Amniotic stem cell (primary cell): Measurements from ENCODE around the gene MMP17.
"Not testable (repeated sequence)": the region's sequence is repeated elsewhere in the genome, so short reads cannot be mapped to it uniquely, and the experiment has no call there.

Experiments used
- DNase-seq: peaks from one replicate; lab custom pipeline; 2025; lab: John Stamatoyannopoulos, UW

The MMP17 gene

GRCh38 chr12:131800594-131801135, 27.5 kb upstream of the MMP17 start:
- DNase-seq: no peak

GRCh38 chr12:131801254-131801866, 26.8 kb upstream of the MMP17 start:
- DNase-seq: no peak

GRCh38 chr12:131803961-131804521, 24.2 kb upstream of the MMP17 start:
- DNase-seq: no peak

GRCh38 chr12:131805421-131805820, 22.8 kb upstream of the MMP17 start:
- no peak for DNase-seq

DNA sequence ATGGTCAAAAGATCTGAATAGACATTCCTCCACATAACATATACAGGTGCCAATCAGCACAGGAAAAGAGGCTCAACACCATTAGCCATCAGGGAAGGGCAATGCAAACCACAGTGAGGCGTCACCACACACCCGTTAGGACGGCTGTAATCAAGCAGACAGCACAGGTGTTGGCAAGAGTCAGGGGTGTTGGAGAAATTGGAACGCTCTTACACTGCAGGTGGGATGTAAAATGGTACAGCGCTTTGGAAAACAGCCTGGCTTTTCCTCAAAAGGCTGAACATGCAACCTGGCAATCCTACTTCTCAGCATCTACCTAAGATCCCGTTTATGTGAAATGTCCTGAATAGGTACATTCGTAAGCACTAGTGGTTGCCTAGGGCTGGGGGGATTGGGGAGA, 21.5 kb upstream of the MMP17 start:
- DNase-seq: no peak

DNA sequence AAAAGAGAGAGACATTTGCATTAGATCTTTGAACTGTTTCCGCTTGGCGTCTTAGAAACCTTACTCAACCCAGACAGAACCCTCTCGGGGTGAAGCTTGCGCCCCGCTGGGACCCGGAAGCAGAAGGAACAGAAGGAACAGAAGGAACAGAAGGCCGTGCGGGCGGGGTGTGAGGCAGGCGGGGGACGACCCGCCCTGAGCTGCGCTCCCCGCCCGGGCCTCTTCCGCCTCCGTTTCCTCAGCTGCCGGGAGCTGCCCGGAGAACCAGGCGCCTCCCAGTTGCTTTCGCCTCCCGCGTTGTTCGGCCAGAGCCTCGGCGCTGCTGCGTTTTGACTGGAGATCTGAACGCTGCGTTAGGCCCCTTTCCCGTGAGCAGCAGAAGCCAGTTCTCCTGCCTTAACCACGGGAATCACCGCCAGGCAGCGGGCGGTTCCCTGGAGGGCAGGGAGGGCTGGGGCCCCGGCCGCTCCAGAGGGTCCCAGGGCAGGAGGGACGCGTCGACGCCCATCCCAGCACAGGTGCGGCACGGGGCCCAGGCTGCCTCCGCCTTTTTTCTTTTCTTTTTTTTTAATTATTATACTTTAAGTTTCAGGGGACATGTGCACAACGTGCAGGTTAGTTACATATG, 19.3 kb upstream of the MMP17 start:
- DNase-seq: no peak

GRCh38 chr12:131809476-131810254, 18.5 kb upstream of the MMP17 start:
- not testable (repeated sequence) for DNase-seq

DNA sequence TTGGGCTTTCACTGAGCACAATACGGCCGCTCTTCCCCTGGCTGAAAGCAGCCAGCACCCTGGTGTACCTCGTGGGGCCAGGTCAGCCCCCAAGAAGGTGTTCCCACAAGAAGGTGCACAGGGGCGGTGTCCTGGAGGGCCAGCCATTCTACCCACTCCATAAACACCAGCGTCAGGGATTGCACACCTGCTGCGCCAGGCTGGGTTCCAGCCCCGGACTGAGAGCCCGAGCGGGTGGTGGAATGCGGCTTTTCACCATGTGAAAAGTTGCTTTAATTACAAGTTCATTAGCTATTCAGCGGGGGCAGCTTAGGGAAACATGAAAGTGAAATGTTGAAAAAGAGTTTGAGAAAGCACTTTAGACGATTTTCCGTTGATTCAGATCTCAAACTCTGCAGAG, 17.5 kb upstream of the MMP17 start:
- DNase-seq: no peak

DNA sequence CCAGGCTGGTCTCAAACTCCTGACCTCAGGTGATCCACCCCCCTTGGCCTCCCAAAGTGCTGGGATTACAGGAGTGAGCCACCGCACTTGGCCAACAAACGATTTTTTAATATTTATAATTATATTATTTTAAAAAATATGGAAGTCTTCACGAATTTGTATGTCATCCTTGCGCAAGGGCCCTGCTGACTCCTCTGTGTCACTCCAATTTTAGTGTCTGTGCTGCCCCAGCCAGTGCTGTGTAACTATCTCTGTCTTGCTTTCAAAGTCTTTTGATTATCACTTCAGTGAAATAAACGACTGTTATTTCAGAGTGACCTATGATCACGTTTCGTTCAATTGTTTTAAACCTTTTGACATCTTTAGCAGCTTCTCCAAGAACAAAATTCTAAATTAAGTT, 13.1 kb upstream of the MMP17 start:
- DNase-seq: no peak

DNA sequence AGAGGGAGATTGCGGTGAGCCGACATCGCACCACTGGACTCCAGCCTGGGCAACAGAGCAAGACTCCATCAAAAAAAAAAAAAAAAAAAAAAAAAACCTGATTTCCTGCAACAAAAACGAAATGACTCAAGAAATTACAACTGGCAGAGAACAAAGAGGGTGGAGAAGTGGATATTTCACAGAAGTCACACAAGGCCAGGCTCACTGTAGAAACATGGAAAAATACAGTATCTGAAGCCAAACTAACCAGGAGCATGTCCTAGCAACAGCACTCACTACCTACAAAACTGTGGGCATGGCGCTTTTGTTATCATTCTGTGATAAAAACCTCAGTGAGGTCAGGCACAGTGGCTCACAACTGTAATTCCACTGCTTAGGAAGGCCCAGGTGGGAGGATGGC, 11.7 kb upstream of the MMP17 start:
- DNase-seq: no peak

GRCh38 chr12:131817241-131817640, 11.0 kb upstream of the MMP17 start:
- no peak for DNase-seq

GRCh38 chr12:131818821-131819585, 9.2 kb upstream of the MMP17 start:
- no peak for DNase-seq

DNA sequence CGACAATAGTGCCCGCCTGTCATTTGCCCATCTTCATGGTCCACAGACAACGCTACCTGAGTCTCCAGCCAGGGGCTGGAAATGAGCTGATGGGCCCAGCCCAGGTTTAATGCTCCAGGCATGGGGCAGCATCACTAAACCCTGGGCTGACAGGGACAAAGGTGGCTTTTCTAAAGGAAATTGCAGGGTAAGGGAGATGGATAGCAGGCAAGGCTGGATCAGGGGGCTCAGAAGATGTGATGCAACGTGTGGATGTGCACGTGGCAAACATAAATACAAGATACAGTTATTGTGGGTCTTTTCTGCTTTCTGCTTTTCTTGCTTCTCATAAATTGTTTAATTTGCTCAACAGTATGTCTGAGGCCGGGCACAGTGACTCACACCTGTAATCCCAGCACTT, 3.7 kb upstream of the MMP17 start:
- no peak for DNase-seq

DNA sequence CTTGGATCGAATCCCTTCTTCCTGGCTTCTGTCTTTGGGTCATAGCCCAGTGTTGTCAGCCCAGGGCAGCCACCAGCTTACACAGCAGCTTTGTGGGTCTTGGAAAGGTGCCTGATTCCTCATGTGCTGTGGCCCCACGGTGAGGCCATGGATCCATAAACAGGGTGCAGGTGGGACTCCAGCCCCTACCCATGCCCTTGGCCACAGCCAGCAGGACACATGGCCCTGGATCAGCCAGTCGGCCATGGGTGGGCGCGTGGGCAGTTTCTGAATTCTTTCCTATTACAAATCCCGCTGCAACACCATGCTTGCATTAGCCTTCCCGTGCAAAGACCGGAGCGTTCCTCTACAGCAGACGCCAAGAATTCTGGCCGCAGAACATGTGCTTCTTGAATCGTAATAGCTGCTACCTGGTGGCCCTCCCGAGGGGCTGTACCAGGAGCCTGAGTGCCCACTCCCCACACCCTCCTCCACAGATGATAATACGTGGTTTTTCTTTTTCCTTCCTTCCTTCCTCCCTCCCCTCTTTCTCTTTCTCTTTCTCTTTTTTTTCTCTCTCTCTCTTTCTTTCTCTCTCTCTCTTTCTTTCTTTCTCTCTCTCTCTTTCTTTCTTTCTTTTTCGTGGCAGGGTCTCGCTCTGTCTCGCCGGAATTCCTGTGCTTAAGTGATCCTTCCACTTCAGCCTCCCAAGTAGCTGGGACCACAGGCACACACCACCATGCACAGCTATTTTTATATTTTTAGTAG, 2.9 kb upstream of the MMP17 start:
- DNase-seq: no peak

DNA sequence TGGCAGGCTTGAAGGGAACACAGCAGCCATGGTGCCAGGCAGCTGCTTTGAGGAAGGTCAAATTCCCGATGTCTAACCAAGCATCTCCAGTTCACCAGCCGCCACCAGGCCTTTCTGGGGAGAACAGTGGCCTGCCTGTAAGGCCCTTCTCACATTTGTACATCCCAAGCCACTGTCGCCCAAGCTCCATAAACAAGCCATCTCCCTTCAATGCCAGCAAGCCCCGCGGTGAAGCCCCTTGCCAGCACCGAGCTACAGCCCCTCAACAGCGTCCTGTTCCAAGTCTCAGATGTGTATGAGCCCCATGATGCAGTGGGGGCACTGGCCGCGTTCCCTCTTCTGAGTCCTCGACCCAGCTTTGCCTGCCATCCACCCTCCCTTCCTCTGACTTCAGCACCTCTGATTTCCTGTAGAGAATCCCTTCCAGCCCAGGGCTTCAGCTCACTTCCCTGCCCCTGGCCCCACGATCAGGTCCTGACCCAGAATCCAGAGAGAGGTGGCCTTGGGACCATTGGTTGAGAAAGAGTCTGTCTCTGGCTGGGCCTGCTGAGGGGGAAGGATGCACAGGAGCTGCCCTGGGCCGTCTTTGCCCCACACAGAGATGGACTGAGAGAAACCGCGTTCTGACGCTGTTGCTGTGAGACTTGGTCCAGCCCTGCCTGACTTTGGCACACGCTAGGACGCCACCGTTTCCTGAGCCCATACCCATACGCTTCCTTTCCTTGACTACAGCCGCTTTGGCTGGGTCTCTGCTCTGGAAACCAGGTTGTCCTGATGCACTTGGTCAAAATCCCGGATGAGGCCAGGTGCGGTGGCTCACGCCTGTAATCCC, 1.9 kb upstream of the MMP17 start:
- no peak for DNase-seq

GRCh38 chr12:131828671-131829355, 620 bp downstream of the MMP17 start:
- no peak for DNase-seq

- no peak for DNase-seq
Observed at GRCh38 chr12:131829356-131829747, 1.2 kb downstream of the MMP17 start.

GRCh38 chr12:131829791-131830334, 1.7 kb downstream of the MMP17 start:
- DNase-seq: no peak

- peak; percentile 62 for DNase-seq
Observed at GRCh38 chr12:131830335-131830913, 2.2 kb downstream of the MMP17 start.
